Psoas muscle (tissue), 8 donors: ENCODE measurements around the gene TIFAB. TPM values are rescaled to one million over a fixed set of nuclear protein-coding genes. Genes with fewer than 3 reads are reported as not detected.

Experiments
- ATAC-seq, 4 donors: fragments of 200-7000 bp; cut with Tn5 transposase; one replicate each; pipeline ENCODE4 v1.9.1; 2020; ENCODE audit warnings: moderate library complexity in 3 of 4, mild to moderate bottlenecking in 2 of 4
- DNase-seq, 2 donors: peaks; one replicate each; pipeline ENCODE4 v3.0.0-alpha.2; 2020
- H3K27ac ChIP-seq: fragments of 200-600 bp; one replicate; pipeline ENCODE4 v1.8.0; 2022
- H3K27me3 ChIP-seq, 3 donors: fragments of 200-600 bp in 1 of 3; one replicate each; pipeline versions ENCODE4 v1.6.1 to v1.8.0; 2013 to 2022; ENCODE audit warnings: low read length in 2 of 3, mild to moderate bottlenecking in 2 of 3, moderate library complexity in 1 of 3; ENCODE audit not compliant: insufficient read depth in 3 of 3
- H3K36me3 ChIP-seq, 2 donors: fragments of 200-600 bp in 1 of 2; one replicate each; pipeline versions ENCODE4 v1.6.1 to v1.8.0; 2013 to 2022; ENCODE audit warnings: low read depth in 1 of 2, mild to moderate bottlenecking in 1 of 2, moderate library complexity in 1 of 2; ENCODE audit not compliant: insufficient read depth in 1 of 2
- H3K4me1 ChIP-seq: fragments of 200-600 bp; one replicate; pipeline ENCODE4 v1.8.0; 2022
- H3K4me3 ChIP-seq: fragments of 200-600 bp; one replicate; pipeline ENCODE4 v1.8.0; 2022; ENCODE audit warnings: mild to moderate bottlenecking
- H3K9me3 ChIP-seq: fragments of 200-600 bp; one replicate; pipeline ENCODE4 v1.8.0; 2022
- WGBS, 3 donors: extraction: QIAGEN DNeasy Blood & Tissue Kit; methylation state at CpG; one replicate each; pipeline versions ENCODE4 v1.1.6 to v1.1.7; 2013; 5-methylcytosine and 5-hydroxymethylcytosine counted together
- intact Hi-C, 2 donors: fragments of 100-400 bp; cut with DNase I; formaldehyde crosslinking; loops; one replicate each; pipeline versions ENCODE4 v1.11.0 to v1.14.2; 2022
- polyA plus RNA-seq, 3 donors: library from polyadenylated mRNA; stranded (reverse); fragments of 200-250 nt; gene quantifications; one replicate each; pipeline ENCODE4 v1.2.3, GENCODE V29; 2013
- total RNA-seq, 4 donors: library from RNA; stranded (reverse); fragmentation: NEBNext Ultra II Directional in 2 of 4; extraction: Animal tissue kit (Norgen Biotek cat#: 25700) in 2 of 4; gene quantifications; one replicate each; pipeline versions ENCODE4 v1.2.1 to v1.2.4, GENCODE V29; 2021 to 2023
- TF ChIP-seq, protein P1 (sequence below): fragments of 200-600 bp; IDR thresholded peaks from one replicate; pipeline ENCODE4 v1.8.0; 2022; ENCODE audit warnings: antibody characterized with exemption
- donor health status: healthy with polysubstance abuse.
- donor health status: DM: no; HTN: no; CAD: no; lungs with moderate emphysema.
- donor health status: Bipolar disorder and iron deficiency.
- donor health status: healthy.
- donor health status: DM: yes; HTN: yes; CAD: no.
- donor health status: DM: no; HTN: no; CAD: no.
- donor health status: DM: no; HTN: no; CAD: no.
- donor health status: DM: yes; HTN: yes; CAD: no.

The TIFAB gene
- total and polyA plus RNA-seq, 7 donors: under 0.01 TPM; not detected in 6

DNA sequence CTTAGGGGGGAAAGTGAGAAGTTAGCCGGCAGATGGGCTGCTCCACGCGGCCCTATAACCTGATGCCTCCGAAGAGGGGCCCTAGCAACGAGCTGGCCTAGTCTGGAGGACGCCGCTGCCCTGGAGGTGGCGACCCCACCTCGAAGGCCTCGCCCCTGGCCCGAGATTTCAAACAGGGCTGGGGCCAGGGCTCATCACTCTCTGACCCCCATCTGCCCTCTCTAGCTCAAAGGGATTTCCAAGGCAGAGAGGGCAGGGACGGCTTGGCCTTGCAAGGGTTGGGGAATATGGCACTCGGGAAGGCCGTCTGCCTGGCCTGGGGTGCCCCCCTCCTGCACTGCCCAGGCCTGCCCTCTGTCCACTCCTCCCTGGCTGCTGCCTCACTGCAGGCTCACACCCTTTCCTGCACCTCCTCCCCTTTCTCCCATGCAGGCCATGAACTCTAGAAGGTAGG is 25.5 kb upstream of the TIFAB start:
- H3K4me3 ChIP-seq: no peak overlapping the region
- H3K4me1 ChIP-seq: no peaks in the 10 kb centered on the region
- no peaks in the 10 kb centered on the region for H3K36me3 ChIP-seq
- no peaks in the 10 kb centered on the region for H3K9me3 ChIP-seq
- DNase-seq: no peak
- peaks cover 0 to 14% (median 5%) of the 10 kb centered on the region in 3 donors for H3K27me3 ChIP-seq
- WGBS, 3 donors: 50 to 53% (median 50%) methylated on average over 14 of the region's 14 CpGs
- TF ChIP-seq, protein P1, sequence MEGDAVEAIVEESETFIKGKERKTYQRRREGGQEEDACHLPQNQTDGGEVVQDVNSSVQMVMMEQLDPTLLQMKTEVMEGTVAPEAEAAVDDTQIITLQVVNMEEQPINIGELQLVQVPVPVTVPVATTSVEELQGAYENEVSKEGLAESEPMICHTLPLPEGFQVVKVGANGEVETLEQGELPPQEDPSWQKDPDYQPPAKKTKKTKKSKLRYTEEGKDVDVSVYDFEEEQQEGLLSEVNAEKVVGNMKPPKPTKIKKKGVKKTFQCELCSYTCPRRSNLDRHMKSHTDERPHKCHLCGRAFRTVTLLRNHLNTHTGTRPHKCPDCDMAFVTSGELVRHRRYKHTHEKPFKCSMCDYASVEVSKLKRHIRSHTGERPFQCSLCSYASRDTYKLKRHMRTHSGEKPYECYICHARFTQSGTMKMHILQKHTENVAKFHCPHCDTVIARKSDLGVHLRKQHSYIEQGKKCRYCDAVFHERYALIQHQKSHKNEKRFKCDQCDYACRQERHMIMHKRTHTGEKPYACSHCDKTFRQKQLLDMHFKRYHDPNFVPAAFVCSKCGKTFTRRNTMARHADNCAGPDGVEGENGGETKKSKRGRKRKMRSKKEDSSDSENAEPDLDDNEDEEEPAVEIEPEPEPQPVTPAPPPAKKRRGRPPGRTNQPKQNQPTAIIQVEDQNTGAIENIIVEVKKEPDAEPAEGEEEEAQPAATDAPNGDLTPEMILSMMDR: no peak
- intact Hi-C loops: no loop called here
- no peak overlapping the region for H3K27ac ChIP-seq
- ATAC-seq: no peak

DNA sequence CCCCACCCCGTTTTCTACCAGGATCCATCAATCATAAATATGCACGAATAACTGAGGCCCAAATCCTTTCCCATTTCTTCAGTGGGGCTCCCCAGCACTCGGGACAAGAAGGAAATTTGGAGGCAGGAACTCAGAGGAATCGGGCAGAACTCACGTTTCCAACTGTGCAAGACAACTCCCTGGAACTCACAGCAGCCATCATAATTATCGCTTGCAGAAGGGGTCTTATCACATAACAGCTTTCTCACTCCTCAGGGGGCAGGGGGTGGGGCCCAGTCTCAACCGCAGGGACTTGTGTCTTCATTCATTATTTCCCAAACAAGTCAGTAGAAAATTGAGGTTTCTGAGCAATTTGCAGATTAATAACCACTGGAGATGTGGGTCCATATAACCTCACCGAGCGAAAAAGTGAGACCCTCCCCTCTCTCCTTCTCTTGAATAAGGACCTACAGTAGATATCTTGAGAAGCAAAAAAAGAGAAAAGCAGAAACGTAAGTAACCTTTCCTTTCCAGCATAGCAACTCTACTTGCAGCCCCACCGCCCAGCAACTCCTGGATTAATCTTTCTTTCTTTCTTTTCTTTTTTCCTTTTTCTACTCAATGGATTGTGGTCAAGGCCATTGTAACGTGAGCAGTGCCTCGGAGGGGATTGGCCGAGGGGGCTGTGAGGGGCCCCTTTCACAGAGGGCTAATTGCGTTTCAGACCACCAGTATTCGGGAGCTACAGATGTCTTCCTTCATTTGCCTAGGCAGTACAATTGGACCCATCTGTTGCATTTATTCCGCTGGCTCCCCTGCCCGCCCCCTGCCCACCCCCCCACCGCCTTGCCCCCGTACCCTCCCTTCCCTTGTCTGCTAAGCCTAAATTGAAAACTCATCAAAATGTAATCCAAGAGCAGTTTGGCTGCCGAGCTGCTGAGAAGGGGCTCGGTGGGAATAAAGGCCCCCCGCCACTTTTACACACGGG is 24.7 kb upstream of the TIFAB start:
- 35 to 50% (median 43%) methylated on average over 24 of the region's 24 CpGs for WGBS, 3 donors
- TF ChIP-seq, protein P1: no peak
- DNase-seq (no peak), ATAC-seq (no peak)
- Histone ChIP-seq H3K4me3 (no peak overlapping the region), H3K9me3 (no peaks in the 10 kb centered on the region), H3K36me3 (no peaks in the 10 kb centered on the region), H3K27me3 (peaks cover 0 to 14% (median 5%) of the 10 kb centered on the region in 3 donors), H3K27ac (no peak overlapping the region), H3K4me1 (no peaks in the 10 kb centered on the region)
- intact Hi-C loops: no loop called here

DNA sequence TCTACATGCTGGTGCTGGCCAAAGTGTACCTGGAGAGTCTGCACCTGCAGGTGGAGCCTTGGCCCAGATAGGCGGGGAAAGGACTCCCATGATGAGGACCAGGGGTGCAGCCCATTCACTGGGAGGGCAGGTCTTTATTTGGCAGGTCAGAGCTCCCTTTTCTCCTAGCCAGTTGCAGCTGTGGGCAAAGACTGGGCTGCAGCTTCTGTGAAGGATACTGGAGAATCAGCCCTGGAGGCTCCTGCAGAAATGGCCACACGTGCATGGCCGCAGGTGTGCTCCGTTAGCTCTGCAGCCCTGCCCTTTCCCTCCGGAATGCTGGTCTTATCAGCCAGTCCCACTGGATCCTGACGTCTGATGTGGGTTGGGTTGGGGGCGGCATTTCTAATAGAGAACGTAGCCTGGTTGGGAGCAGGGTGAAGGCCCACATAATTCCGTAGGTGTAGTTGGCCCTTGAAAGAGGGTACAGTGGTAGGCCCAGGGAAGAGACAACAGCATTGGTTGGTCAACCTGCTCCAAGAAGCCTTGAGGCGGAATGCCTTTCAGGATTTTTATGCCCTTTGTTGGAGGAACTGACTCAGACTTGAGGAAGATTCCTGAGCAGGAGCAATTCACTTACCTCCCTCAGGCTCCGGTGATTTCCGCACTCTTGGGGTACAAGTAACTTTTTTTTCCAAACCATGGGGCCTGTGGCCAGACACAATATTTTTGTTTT is 22.0 kb upstream of the TIFAB start:
- H3K27ac ChIP-seq: no peak overlapping the region
- WGBS, 3 donors: 81 to 90% (median 86%) methylated on average over 12 of the region's 12 CpGs
- H3K27me3 ChIP-seq: peaks cover 0 to 16% (median 5%) of the 10 kb centered on the region in 3 donors
- no peaks in the 10 kb centered on the region for H3K9me3 ChIP-seq
- ATAC-seq (no peak), DNase-seq (no peak)
- intact Hi-C loops: no loop called here
- TF ChIP-seq, protein P1: no peak
- no peaks in the 10 kb centered on the region for H3K4me1 ChIP-seq
- H3K4me3 ChIP-seq: no peak overlapping the region
- no peaks in the 10 kb centered on the region for H3K36me3 ChIP-seq

DNA sequence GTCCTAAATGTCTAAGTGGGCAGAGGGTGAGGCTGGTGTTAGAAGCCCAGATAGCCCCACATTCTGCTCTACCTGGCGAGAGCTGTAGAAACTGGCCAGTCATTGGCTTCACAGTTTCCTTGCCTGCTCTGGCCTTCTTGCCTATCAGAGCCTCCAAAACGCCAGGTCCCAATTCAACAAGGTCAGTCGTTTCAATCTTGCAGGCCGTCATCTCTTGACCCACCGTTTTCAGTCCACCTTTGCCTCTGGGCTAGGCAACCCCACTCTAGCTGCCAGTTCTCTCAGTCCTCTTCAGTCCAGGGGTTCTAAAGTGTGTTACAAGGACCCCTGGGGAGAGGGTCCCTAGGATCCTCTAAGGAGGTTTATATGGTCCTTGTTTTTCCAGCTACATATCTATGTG is 20.0 kb upstream of the TIFAB start:
- 81 to 88% (median 86%) methylated on average over 5 of the region's 5 CpGs for WGBS, 3 donors

More for the DNA sequence above, 20.0 kb upstream of the TIFAB start:
- Histone ChIP-seq H3K27me3 (peaks cover 0 to 9% (median 0%) of the 10 kb centered on the region in 3 donors), H3K4me3 (no peak overlapping the region), H3K4me1 (no peaks in the 10 kb centered on the region), H3K9me3 (no peaks in the 10 kb centered on the region), H3K36me3 (no peaks in the 10 kb centered on the region), H3K27ac (no peak overlapping the region)
- ATAC-seq (no peak), DNase-seq (no peak)
- intact Hi-C loops: no loop called here
- TF ChIP-seq, protein P1: no peak
